ENCODE measurements around the gene WDR54.

Gene WDR54

GRCh38 chr2:74421221-74421870, at the start of gene WDR54, which contains the start of gene C2orf81:
Gene WDR54 (plus strand): TSS chr2:74421730. CDS start chr2:74422154, 424 bp downstream.
Gene C2orf81 (minus strand): TSS chr2:74421619. CDS start chr2:74421560, 59 bp downstream.
- DNase-seq: peak; percentile 95

GRCh38 chr2:74372674-74373073, 48.9 kb upstream of the WDR54 start:
- no peak for DNase-seq

GRCh38 chr2:74373221-74373676, 48.3 kb upstream of the WDR54 start:
- no peak for DNase-seq

- no peak for DNase-seq
Measured at GRCh38 chr2:74373985-74374384, 47.5 kb upstream of the WDR54 start.

- DNase-seq: no peak
Measured at GRCh38 chr2:74374509-74375205, 46.9 kb upstream of the WDR54 start.

GRCh38 chr2:74375838-74376237, 45.7 kb upstream of the WDR54 start:
- DNase-seq: no peak

GRCh38 chr2:74378007-74378406, 43.5 kb upstream of the WDR54 start:
- DNase-seq: no peak

GRCh38 chr2:74379851-74380789, 41.4 kb upstream of the WDR54 start, which contains the start of gene DCTN1:
Gene DCTN1 (minus strand): TSS chr2:74380311. CDS start chr2:74380037, 274 bp downstream.
- no peak for DNase-seq

GRCh38 chr2:74381751-74382150, 39.8 kb upstream of the WDR54 start:
- DNase-seq: no peak

- DNase-seq: no peak
Measured at GRCh38 chr2:74383254-74383653, 38.3 kb upstream of the WDR54 start.

GRCh38 chr2:74384051-74384450, 37.5 kb upstream of the WDR54 start:
- DNase-seq: no peak

- no peak for DNase-seq
Measured at GRCh38 chr2:74385396-74385795, 36.1 kb upstream of the WDR54 start.

GRCh38 chr2:74387346-74387745, 34.2 kb upstream of the WDR54 start:
- DNase-seq: no peak

- DNase-seq: no peak
Measured at GRCh38 chr2:74390606-74391005, 30.9 kb upstream of the WDR54 start.

- no peak for DNase-seq
Measured at GRCh38 chr2:74391209-74391579, 30.3 kb upstream of the WDR54 start.

GRCh38 chr2:74391580-74392448, 29.7 kb upstream of the WDR54 start:
- DNase-seq: peak; percentile 86

- no peak for DNase-seq
Measured at GRCh38 chr2:74392449-74392743, 29.1 kb upstream of the WDR54 start.

- no peak for DNase-seq
Measured at GRCh38 chr2:74393525-74393924, 28.0 kb upstream of the WDR54 start.

- DNase-seq: no peak
Measured at GRCh38 chr2:74396149-74396548, 25.4 kb upstream of the WDR54 start.

- no peak for DNase-seq
Measured at GRCh38 chr2:74399785-74400184, 21.7 kb upstream of the WDR54 start.

- DNase-seq: no peak
Measured at GRCh38 chr2:74401891-74402290, 19.6 kb upstream of the WDR54 start.

GRCh38 chr2:74406035-74406434, 15.5 kb upstream of the WDR54 start:
- DNase-seq: no peak
